ENCODE results near the gene CLPSL1.

CLPSL1 gene

DNA sequence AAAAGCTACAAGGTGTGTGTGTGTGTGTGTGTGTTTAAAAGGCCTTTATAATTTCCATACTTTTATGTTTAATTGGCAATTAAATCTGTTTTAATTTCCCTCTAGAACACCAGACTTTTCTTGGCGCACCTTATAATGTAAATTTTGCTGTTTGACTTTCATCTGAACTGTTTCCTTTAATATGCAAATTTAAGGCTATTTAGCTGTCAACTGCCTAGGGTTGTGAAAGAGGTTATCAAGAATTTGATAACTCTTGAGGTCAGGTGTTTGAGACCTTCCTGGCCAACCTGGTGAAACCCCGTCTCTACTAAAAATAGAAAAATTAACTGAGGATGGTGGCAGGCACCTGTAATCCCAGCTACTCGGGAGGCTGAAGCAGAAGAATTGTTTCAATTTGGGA is 20.3 kb downstream of the CLPSL1 start:
- TF ChIP-seq POLR2AphosphoS5 (IDR thresholded peaks at IDR 0.05; ENCODE audit: low read depth) (no peak), GABPA (IDR thresholded peaks at IDR 0.05; ENCODE audit: low read depth) (no peak), SPI1 (IDR thresholded peaks at IDR 0.05; ENCODE audit: borderline replicate concordance, low read depth) (no peak)
- TF ChIP-seq, protein P1, sequence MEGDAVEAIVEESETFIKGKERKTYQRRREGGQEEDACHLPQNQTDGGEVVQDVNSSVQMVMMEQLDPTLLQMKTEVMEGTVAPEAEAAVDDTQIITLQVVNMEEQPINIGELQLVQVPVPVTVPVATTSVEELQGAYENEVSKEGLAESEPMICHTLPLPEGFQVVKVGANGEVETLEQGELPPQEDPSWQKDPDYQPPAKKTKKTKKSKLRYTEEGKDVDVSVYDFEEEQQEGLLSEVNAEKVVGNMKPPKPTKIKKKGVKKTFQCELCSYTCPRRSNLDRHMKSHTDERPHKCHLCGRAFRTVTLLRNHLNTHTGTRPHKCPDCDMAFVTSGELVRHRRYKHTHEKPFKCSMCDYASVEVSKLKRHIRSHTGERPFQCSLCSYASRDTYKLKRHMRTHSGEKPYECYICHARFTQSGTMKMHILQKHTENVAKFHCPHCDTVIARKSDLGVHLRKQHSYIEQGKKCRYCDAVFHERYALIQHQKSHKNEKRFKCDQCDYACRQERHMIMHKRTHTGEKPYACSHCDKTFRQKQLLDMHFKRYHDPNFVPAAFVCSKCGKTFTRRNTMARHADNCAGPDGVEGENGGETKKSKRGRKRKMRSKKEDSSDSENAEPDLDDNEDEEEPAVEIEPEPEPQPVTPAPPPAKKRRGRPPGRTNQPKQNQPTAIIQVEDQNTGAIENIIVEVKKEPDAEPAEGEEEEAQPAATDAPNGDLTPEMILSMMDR (IDR thresholded peaks at IDR 0.05; ENCODE audit: insufficient read depth, low read length), result no peak
- TF ChIP-seq, protein P2, sequence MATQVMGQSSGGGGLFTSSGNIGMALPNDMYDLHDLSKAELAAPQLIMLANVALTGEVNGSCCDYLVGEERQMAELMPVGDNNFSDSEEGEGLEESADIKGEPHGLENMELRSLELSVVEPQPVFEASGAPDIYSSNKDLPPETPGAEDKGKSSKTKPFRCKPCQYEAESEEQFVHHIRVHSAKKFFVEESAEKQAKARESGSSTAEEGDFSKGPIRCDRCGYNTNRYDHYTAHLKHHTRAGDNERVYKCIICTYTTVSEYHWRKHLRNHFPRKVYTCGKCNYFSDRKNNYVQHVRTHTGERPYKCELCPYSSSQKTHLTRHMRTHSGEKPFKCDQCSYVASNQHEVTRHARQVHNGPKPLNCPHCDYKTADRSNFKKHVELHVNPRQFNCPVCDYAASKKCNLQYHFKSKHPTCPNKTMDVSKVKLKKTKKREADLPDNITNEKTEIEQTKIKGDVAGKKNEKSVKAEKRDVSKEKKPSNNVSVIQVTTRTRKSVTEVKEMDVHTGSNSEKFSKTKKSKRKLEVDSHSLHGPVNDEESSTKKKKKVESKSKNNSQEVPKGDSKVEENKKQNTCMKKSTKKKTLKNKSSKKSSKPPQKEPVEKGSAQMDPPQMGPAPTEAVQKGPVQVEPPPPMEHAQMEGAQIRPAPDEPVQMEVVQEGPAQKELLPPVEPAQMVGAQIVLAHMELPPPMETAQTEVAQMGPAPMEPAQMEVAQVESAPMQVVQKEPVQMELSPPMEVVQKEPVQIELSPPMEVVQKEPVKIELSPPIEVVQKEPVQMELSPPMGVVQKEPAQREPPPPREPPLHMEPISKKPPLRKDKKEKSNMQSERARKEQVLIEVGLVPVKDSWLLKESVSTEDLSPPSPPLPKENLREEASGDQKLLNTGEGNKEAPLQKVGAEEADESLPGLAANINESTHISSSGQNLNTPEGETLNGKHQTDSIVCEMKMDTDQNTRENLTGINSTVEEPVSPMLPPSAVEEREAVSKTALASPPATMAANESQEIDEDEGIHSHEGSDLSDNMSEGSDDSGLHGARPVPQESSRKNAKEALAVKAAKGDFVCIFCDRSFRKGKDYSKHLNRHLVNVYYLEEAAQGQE (IDR thresholded peaks at IDR 0.05; ENCODE audit: insufficient replicate concordance, low read depth), result no peak

DNA sequence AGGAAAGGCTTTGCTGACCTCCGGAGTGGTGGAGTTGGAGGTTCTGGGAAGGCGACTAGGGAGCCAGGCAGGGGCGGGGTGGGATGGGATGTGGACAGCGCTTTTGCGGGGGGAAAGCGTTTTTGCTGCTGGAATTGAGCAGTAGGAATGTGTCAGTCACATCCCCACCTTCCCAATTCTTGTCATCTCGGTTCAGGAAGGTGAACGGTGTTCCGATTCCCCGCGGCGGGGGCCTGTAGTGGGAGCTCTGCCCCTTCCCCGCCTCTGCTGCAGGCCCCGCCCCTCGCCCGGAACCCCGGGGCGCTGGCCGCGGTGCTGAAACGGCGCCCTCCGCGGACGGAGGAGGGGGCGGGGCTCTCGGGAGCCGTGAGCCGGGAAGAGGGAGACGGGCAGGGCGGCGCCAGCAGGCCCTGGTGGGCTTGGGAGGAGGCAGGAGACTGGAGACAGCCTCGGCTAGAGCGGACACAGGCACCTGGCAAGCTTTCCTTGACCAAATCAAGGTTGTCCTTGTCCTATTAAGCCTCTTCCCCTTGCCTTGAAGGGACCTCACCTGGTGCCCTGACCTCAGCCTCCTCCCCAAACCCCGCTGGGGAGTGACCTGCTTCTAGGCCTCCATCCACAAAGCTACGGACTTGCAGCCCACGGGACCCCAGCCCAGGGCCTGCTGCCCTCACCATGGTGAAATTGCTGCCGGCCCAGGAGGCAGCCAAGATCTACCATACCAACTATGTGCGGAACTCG is 24.3 kb downstream of the CLPSL1 start, which contains the start of gene LHFPL5:
LHFPL5 (plus strand) TSS at position 357 of the 741 bp plus-strand sequence; CDS start at position 676, 319 bp downstream.
- no peaks in the 10 kb centered on the region for H3K27me3 ChIP-seq (ENCODE audit: insufficient read depth, poor library complexity, severe bottlenecking)
- no peak for TF ChIP-seq GABPA (IDR thresholded peaks at IDR 0.05; ENCODE audit: low read depth)
- TF ChIP-seq, protein P2 (IDR thresholded peaks at IDR 0.05; ENCODE audit: insufficient replicate concordance, low read depth), result peak; percentile 98
- no peak within 1 kb of the TSS for H3K4me3 ChIP-seq (replicated peaks; ENCODE audit: insufficient read depth, low read length)
- DNase-seq (ENCODE audit: low read depth in 1 of 2, low spot score in 1 of 2), result peak in 1 of 2 experiments; percentile 8
- no peak within 1 kb of the TSS for H3K27ac ChIP-seq (replicated peaks)

More for the DNA sequence above, 20.3 kb downstream of the CLPSL1 start:
- DNase-seq (ENCODE audit: low read depth in 1 of 2, low spot score in 1 of 2), result no peak
- H3K4me3 ChIP-seq (replicated peaks; ENCODE audit: insufficient read depth, low read length), result no peak overlapping the region
- H3K27ac ChIP-seq (replicated peaks), result no peak overlapping the region
- no peaks in the 10 kb centered on the region for H3K27me3 ChIP-seq (ENCODE audit: insufficient read depth, poor library complexity, severe bottlenecking)

DNA sequence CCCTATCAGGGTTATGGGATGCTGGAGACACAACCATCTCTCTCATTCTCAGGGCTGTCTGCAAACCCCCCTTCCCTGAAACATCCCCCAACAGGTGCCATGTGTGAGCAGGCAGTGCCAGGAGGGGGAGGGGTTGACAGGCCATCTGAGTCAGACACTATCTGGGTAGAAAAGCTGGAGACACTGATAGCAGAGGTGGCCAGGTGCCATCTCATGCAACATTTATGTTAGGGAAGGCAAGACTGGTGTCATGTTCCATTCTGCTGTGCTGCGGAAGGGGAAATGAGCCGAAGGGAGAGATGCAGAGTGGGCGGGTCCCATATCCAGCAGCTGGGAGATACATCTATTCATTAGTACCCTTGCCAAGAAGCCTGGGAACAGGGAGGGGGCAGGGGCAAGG is 27.9 kb downstream of the CLPSL1 start:
- no peaks in the 10 kb centered on the region for H3K27me3 ChIP-seq (ENCODE audit: insufficient read depth, poor library complexity, severe bottlenecking)
- no peak overlapping the region for H3K27ac ChIP-seq (replicated peaks)
- DNase-seq (ENCODE audit: low read depth in 1 of 2, low spot score in 1 of 2), result no peak

More for the DNA sequence above, 27.9 kb downstream of the CLPSL1 start:
- no peak overlapping the region for H3K4me3 ChIP-seq (replicated peaks; ENCODE audit: insufficient read depth, low read length)
- TF ChIP-seq, protein P2 (IDR thresholded peaks at IDR 0.05; ENCODE audit: insufficient replicate concordance, low read depth), result no peak
- TF ChIP-seq POLR2AphosphoS5 (IDR thresholded peaks at IDR 0.05; ENCODE audit: low read depth), result no peak
- TF ChIP-seq, protein P1 (IDR thresholded peaks at IDR 0.05; ENCODE audit: insufficient read depth, low read length), result no peak
- TF ChIP-seq SPI1 (IDR thresholded peaks at IDR 0.05; ENCODE audit: borderline replicate concordance, low read depth), result no peak
- TF ChIP-seq GABPA (IDR thresholded peaks at IDR 0.05; ENCODE audit: low read depth), result no peak
